ENCODE measurements around the gene ANOS1.

DNA sequence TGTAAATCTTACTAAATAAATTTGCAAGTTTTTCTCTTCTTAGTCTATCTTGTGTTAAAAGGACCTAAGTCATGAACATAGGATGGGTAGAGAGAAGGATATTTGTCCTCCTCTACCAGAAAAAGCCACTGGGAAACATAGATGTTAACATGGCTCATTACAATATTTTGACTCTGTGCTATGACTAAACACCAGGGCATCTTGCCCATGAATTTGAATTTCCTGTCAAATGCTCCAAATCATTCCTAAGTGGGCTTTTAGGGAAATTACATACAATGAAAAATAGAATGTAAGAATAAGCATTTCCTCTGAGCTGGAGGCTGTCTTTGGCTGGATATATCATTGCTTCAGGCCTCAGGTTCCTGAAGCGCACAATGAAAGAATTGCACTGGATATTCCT is 39.1 kb downstream of the ANOS1 start:
- no peak for TF ChIP-seq POLR2A (IDR thresholded peaks at IDR 0.05)
- TF ChIP-seq, protein P1, sequence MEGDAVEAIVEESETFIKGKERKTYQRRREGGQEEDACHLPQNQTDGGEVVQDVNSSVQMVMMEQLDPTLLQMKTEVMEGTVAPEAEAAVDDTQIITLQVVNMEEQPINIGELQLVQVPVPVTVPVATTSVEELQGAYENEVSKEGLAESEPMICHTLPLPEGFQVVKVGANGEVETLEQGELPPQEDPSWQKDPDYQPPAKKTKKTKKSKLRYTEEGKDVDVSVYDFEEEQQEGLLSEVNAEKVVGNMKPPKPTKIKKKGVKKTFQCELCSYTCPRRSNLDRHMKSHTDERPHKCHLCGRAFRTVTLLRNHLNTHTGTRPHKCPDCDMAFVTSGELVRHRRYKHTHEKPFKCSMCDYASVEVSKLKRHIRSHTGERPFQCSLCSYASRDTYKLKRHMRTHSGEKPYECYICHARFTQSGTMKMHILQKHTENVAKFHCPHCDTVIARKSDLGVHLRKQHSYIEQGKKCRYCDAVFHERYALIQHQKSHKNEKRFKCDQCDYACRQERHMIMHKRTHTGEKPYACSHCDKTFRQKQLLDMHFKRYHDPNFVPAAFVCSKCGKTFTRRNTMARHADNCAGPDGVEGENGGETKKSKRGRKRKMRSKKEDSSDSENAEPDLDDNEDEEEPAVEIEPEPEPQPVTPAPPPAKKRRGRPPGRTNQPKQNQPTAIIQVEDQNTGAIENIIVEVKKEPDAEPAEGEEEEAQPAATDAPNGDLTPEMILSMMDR (IDR thresholded peaks at IDR 0.05) = no peak
